ENCODE data around the gene EFCAB6.

EFCAB6 gene

DNA sequence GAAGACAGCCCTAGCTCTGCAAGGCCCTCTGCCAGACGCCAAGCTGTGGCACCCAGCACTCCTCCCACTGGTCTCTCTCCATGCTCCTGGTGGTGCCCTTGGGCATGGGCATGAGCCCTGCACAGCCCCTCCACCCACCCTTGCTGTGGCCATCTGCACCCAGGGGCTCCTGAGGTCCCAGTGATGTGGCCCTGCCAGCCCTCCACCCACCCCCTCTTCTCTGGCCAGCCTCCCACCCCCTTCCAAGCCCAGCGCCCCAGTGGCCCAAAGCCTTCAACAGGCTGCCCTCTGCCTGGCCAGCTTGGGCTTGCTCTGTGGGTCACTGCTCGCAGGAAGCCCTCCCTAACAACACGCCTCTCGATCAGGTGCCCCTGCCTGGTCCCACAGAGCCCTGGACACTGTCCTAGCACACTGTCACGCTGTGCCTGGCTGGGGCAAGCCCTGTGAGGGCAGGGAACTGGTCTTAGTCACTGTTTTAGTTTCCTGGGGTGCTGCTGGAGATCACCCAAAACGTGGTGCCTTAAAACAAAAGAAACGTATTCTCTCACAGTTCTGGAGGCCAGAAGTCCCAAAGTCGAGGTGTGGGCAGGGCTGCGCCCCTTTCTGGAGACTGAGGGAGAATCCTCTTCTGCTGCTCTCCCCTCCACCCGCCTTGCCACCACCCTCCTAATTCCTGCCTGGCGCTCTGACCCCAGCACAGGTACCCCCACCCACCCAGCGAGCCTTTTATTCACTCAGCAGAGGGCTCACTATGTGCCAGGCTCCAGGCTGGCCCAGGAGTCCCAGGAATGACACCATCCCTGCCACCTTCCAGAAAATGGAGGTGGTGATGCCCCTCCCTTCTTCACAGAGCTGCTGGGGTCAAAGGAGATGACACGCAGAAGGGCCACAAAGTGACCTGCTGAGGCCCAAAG is 35.5 kb upstream of the EFCAB6 start:
- no peak for DNase-seq

DNA sequence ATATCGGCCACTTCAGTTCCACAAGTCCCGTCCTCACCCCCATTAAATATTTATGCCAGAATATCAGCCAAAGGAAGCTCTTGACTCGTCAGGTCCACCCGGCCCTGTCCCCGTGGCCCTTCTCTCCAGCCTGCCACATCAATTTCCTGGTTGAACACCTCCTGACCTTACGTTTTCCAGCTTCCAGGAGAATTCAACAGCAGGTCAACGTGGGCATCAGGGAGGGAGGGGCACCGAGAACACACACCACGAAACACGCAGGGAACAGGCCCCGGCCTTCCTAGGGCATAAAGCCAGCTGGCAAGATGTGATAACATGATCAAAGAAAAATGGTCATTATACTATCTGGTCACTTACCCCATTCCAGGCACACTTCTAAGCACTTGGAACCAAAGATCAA is 34.9 kb upstream of the EFCAB6 start:
- no peak for DNase-seq

DNA sequence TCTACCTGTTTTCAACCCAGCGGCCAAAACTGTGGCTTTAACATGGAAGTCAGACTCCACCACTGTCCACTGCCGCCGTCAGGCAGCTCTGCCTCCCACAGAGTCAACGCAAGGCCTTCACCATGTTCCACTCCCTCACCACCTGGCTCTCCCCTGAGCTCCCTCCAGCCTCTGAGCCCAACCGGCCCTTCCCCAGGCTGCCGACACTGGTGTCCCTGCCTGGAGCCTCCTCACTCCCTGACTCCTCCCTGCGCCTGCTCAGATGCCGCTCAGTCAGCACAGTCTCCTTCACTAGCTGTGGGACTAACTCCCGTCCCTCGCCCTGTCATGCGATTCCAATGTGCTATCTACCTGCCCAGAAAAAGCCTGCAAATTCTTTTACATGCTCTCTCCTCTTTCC is 33.9 kb upstream of the EFCAB6 start:
- no peak for DNase-seq

DNA sequence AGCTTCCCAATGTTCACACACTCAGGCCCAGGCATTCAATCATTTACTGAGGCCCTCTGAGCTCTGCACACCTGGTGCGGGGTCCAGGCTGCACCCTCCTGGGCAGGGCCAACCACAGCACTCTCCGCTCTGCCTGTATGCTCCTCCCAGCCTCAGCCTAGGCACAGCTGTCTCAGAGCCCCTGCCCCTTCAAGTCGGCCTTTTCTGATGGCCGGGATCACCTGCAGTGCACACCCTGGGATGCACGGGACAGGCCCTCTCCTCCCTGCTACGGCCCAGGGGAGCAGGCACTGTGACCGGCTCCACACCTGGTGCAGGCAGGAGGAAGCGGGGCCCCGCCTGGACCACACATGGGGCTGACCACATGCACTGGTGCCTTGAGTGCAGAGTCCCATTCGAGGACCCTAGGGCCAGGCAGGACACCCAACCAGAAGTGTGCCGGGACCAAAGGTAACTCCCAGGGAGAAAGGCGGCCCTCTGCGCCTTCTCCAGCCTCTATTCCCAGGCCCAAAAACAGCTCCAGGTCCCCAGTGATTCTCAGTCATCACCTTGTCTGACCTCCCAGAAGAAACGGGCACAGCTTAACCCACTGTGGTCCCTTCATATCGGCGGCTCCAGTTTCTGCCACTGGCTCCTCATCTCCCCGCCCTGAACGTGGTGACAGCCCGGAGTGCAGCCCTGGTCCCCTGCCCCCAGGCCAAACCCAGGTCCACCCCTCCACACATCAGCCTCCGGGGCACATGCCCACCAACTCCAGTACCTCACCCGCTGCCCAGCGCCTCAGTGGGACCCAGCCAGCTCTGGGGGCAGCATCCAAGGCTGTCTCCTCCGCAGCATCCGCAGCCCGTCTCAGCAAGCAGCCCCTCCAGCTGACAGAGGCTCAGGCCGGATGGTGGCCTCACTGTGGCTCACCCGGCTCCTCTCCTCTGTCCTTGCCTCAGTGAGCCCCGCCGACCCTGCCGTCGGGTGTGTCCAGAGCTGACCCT is 32.7 kb upstream of the EFCAB6 start:
- no peak for DNase-seq

DNA sequence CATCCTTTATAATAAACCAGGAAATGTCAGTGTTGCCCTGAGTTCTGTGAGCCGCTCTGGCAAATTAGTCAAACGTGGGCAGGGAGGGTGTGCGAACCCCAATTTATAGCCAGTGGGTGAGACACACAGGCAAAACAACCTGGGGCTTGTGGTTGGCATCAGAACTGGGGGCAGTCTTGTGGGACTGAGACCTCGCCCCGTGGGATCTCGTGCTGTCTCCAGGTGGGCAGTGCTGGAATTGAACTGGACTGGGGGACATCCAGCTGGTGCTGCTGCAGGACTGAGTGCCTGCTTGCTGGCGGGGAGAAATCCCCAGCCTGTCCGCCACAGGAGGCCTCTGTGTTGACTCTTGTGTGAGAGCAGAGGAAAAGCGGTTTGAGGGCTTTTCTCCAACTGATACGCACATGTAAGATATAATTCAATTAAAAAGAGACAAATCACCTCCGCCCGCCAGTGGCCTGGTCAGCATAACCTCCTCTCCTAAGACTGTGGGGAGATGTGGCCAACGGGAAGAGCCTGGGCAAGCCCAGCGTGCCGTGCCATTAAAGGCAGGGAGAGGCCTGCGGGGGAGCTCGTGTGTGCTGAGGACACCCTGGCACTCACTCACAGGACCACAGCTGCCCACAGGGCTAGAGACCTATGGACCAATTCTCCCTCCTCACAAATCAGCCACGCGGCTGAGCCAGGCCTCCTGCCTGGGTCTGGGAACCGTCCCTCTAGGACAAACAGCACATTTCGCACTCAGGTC is 31.9 kb upstream of the EFCAB6 start:
- DNase-seq = no peak

DNA sequence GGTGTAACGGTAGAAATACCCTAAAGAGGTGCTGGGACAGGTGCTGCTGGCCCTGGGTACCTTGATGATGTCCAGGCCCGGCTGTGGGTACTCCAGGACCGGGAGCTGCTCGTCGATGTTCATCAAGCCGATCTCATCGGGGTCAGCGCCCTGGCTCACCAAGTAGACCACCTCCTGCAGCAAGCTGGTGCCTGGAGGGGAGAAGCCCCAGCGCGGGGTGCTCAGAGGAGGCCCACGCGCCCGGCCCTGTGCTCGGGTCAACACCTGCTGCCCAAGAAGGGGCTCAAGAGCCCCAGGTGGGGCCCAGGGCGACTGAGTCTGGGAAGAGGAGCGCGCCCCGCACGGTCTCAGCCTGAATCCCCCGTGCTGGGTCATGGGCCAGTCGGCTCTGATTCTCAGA is 29.6 kb upstream of the EFCAB6 start:
- no peak for DNase-seq

DNA sequence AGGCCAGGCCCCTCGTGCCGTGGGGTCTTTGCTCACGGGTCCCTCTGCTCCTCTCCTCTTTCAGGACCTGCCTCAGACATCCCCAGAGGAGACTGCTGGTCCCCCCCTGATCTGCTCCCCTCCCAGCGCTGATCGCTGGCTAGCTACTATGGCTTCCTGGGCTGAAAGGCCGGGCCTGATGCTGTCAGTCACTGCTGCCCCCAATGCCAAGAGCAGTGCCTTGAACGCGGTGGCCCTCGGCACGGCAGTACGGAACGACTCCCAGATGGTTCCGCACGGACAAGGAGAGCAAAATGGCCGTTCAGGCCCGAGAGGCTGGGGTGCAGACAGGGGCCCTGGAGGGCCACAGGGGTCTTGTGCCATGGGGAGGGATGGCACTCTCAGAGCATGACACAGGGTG is 28.7 kb upstream of the EFCAB6 start:
- DNase-seq = no peak

DNA sequence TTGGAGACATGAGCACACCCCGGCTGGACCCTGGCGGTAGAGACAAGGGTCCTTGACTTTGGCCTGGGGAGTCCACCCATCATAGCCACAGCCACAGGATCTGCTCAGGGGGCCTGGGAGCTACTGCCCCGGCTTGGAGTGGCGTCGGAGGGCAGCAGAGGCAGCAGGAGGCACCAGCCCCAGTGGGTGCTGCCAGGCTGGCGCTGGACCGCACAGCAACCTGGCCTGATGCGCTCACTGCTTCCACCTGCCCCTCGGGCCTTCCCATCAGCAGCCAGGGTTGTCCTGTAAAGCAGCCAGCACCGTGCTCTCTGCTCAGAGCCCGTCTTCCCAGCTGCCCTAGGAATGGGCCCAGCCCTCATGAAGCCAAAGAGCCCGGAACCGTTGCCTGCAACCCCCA is 28.3 kb upstream of the EFCAB6 start:
- DNase-seq = no peak

DNA sequence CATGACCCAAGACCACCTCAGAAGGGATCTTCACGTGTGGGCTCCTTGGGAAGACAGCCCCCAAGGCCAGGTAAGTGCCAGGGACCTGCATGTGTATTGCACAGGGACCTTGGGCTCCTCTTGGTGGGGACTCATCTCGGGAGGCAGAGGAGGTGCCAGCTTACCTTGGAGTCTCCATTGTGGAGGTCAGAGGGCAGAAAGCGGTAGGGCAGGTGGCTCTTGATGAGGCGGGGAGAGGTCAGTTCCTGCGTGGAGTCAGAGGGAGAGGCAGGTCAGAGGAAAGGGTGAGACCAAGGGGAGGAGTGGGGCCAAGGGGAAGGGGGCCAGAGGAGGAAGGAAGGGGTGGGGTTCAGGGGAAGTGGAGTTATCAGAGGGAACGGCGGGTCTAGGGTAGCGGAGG is 27.7 kb upstream of the EFCAB6 start:
- DNase-seq = no peak

DNA sequence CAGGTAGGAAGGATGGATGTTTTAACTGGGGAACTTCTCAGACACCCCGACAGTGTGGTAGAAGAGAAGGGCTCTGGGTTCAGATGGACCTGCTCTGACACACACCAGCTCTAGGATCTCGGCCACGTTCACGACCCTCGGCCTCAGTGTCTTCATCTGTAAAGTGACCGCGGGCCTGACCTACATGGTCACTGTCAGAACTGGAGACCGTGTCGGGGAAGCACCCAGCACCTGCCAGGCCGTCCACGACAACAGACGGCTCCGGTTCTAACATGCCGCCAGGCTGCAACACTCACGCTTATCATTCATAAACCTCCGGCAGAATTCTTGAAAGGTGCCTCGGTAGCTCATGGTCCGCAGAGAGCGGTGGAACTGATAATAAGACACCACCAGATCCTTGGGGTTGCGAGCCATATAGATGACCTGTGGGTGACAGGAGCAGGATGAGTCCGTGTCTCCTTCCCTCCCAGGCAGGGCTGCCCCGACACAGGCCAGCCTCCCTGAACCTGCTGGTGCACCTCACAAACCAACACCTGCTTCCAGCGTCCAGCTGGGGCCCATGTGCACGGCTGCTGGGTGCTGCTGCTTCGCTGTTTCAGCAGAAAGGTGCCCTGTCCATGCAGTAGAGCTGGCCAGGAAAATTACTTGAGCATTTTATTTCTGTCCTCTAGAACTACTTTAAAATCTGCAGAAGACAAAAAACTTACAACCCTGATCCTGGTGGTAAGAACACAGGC is 26.6 kb upstream of the EFCAB6 start:
- no peak for DNase-seq

DNA sequence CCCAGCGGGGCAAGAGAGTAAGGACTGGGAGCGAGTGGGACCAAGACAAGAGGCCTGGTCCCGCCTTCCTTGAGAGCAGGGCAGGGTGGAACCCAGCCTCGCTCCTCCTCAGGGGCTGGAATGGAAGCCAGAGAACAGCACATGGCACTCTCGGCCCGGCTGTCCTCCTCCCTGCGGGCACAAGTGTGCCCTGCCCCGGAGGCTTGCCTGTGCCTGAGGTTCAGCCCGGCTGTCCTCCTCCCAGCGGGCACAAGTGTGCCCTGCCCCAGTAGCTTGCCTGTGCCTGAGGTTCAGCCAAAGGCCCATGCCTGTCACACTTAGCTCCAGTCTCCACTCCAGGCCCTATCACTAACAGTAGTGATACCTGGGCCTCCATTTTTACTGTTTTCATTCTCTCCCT is 26.1 kb upstream of the EFCAB6 start:
- no peak for DNase-seq

DNA sequence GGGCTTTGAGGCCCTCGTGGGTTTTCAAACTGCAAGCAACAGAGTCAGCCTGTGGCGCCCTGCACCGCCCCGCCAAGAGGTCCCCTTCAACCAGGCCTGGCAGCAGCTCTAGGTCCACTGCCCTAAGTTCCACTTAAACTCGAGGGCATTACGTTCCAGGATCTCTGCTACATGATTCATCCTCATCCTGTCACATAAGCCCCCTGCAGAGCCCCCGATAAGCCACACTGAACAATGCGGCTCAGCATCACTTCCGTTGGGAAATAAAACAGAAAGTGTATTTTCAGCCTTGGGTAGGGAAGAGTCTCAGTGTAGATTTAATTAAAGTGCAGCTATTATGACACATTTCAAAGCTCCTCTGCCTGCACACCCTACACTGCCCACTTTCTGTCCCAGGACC is 25.6 kb upstream of the EFCAB6 start:
- DNase-seq = no peak

DNA sequence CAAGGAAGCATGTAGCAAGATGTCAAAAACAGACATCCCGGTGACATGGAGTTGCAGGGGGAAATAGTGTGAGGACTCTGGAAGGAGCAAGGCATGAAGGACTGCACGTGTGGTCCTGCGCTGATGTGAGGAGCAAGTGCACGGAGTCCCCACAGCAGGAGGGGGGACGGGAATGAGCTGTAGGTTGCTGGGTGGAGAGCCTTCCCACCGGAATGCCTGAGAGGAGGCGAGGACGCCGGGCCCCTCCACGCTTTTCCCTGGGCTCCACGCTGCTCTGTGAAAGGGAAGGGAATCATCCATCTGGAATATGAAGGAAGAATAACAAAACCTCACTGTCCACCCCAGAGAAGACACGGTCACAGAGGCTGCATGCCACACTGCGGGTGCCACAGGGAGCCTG is 23.6 kb upstream of the EFCAB6 start:
- DNase-seq = no peak

DNA sequence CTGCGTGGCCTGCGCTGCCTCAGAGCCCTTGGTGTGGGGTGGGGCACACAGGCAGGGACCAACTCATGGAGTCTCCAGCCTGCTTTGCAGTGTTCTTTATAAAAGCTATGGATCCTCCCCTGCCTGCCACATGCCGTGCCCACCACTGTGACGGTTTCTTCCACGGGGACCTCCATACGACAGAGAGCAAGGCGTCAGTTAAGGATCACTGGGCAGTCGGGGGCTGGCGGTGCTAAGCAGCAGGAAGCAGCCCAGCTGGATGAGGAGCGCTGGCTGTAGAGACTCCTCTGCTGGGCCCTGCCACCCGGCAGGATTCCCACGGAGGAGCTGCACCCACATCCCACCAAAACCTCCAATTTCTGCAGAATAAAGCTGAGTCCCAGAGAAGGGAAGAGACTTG is 23.1 kb upstream of the EFCAB6 start:
- no peak for DNase-seq

DNA sequence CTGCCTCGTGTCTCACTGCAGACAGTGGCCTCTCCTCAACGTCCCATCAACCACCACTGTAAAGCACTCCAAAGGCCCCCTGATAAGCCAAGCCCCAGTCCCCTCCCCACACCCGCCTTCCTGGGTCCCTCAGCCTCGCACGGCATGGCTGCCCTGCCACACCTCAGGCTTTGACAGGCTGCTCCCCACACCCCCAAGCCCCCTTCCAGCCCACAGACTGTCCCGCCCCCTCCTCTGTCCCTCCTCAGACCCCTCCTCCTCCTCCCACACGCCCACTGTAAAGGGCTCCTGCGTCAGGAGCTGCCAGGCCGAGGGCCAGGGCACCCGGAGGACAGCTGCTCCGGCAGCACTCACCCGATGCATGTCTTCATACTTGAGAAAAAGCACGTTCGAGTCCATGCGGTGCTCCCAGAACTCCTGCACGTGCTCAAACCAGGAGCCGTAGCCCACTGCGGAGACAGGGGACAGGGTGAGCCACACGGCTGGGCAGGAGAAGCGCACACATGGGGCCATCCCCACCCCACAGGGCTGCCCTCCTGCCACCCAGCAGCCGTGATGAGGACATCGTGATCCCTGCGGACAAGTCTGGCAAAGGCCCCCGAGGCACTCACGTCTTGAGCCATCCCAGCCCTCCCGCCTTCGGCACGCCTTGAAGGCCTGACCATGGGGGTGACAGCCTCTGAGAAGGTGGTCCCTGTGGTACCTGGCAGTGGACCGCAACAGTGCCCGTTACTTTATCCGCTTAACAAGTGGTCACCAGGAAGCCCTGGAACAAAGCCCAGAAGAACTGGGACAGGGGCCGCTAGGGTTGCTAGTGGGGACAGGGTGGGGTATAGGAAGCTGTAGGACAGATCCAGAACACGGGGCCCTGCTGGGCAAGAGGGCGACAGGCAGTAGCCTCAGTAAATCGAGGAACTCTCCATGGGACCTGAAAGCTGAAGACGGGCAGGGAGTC is 21.5 kb upstream of the EFCAB6 start:
- no peak for DNase-seq

DNA sequence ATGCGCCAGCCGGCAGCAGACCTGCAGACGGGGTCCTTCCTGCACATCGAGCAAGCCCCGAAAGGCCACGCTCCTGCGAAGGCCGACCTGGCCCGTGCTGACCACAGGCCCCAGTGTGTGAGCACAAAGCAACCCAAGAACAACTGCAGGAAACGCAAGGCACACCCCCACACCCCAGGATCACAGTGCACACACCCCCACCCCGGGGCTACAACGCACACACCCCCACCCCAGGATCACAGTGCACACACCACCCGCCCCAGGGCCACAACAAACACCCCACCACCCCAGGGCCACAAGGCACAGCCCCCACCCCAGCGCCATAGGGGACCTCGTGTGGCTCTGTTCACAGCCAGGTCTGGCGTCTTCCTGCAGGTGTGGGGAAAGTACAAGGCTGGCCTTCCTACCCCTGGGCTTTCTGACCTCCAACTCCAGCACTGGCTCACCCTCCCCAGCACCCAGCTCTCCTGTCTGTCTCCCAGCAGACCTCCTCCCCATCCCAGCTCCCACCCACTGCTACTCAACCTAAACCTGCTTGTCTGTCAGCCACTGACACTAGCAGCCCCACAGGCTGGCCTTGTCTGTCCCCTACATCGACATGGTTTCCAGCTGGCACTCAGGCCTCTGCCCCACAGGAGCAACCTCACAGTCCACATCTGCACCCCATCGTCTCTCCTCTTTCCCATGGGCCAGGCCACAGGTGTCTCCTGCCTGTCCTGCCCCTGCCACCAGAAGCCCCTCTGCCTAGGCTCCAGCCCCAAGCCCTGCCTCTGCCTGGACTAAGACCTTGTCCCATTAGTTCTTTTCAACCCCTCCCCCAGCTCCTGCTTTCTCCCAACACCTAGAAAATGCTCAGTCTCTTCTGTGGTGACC is 20.5 kb upstream of the EFCAB6 start:
- DNase-seq = no peak

DNA sequence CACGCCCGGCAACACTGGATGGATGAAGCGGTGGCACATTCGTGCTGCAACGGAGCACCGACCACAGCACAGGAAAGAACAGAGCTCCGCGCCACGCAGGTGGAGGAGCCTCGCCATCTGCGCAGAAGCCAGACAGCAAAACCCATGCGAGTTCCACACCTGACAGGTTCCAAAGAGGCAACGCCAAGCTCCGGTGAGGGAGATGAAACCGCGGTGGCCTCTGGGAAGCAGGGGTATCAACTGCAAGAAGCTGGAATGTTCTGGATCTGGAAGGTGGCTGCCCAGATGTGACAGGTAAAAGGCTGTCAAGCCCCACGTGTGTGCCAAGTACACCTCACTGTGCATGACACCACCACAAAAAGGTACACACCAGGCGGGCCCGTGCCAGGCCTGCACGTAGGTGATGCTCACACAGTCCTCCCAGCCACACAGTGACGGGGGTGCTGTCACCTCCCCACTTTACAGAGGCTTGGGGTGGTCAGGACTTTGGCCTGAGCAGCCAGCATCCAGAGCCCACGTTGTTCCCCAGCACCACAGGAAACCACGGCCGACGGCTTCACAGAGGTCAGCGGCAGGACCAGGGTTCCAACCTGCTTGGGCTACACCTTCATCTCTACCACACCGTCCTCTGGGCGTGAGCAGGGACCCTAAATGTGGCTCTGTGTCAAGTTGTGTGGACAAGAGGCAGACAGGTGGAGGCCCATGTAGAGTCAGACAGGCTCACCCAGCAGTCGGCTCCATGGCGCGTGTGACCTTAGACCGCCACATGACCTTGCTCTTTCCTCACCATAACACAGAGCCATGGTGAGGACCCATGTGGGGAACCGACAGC is 19.7 kb upstream of the EFCAB6 start:
- no peak for DNase-seq

DNA sequence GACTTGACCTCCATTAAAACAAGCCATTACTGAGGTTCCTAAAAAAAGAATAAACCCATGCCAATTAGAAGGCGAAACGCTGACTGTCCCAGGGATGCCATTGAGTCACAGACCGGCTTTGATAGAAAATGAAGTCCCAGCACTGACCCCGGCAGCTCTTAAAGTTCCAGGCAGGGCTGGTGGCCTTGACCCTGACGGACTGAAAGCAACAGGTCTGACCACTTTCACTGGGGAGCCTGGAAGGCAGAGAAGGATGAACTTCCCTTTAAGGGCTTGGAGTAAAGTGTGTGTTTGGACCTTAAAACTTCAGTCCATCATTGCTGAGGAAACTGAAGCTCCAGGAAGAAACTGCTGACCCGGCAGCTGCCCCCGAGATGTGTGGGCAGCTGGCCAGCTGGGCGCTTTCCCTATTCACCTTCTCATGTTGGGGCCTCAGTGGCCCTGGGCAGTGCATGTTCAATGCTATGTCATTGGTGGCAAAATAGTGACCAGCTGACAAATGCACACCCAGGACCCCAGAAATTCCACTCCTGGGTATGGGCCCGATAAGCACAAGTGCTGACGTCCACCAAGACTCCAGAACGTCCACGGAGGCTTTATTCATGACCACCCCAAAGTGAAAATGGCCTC is 18.9 kb upstream of the EFCAB6 start:
- DNase-seq = no peak
